Measurements from ENCODE around the gene AKR7A3. TPM values are rescaled to one million over a fixed set of nuclear protein-coding genes. Genes with fewer than 3 reads are reported as not detected.

Gene AKR7A3
- total and polyA plus RNA-seq, 10 of the 15 experiments (the other 5 are each of a cell fraction or from before 2014, with no cell fraction given) = 0.10 to 1.1 (median 0.25) TPM; not detected in 2

DNA sequence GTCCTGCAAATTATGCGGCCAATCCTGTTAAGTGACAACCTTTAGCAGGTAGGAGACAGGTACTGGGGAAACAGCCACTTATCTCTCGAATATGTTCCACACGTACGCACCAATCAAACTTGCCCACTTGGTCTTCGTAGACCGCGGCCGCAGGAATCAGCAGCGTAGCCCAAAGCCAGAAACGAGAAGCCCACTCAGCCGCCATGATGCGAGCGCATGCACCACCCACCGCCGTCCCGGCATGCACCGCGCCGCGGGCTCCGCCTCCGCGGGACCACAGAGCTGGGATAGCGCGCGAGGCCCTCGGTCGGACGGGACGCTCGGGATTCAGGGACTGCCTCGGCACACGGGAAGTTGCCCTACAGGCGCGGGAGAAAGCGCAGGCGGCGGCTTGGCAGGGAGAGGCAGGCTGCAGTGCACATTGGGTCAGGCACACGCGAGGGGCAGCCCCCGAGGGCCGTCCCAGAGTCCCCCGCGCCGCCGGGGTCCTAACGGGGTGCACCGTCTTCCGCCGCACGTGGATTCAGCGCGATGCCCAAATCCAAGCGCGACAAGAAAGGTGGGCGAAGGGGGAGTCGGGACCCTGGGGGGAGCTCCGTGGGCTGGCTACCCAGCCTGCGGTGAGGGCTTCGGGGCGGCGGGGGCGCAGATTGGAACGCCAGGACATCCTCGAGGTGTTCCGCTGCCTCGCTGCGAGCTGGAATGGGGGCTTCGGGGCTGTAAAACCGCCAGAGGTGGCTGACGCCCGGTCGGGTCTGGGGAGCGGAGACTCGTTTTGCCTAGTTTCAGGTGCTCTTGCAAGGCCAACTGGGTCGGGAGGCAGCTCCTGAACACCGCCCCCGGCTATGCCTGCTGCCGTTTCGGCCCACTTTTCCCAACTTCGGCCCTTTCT is 37.0 kb downstream of the AKR7A3 start, which contains the start of the genes EMC1 and MRTO4 (continued):
- no peak for TF ChIP-seq CEBPB (IDR thresholded peaks at IDR 0.05; ENCODE audit: borderline replicate concordance in 1 of 2, low read depth in 2 of 2, low read length in 2 of 2)
- no peak for TF ChIP-seq EZH2 (IDR thresholded peaks at IDR 0.05; ENCODE audit: borderline replicate concordance, control insufficient read depth, low read depth, low read length)
- no peak for TF ChIP-seq WRNIP1 (IDR thresholded peaks at IDR 0.05; ENCODE audit: borderline replicate concordance, low read depth, low read length)
- peak; percentile 78 for TF ChIP-seq BACH1 (IDR thresholded peaks at IDR 0.05; ENCODE audit: borderline replicate concordance)
- no peak for TF ChIP-seq BMI1 (IDR thresholded peaks at IDR 0.05; ENCODE audit: borderline replicate concordance)
- no peak for TF ChIP-seq JUND (IDR thresholded peaks at IDR 0.05; ENCODE audit: low read depth, low read length)
- TF ChIP-seq SP1 (IDR thresholded peaks at IDR 0.05; ENCODE audit: low read depth, low read length) = peak; percentile 66
- TF ChIP-seq, protein P1, sequence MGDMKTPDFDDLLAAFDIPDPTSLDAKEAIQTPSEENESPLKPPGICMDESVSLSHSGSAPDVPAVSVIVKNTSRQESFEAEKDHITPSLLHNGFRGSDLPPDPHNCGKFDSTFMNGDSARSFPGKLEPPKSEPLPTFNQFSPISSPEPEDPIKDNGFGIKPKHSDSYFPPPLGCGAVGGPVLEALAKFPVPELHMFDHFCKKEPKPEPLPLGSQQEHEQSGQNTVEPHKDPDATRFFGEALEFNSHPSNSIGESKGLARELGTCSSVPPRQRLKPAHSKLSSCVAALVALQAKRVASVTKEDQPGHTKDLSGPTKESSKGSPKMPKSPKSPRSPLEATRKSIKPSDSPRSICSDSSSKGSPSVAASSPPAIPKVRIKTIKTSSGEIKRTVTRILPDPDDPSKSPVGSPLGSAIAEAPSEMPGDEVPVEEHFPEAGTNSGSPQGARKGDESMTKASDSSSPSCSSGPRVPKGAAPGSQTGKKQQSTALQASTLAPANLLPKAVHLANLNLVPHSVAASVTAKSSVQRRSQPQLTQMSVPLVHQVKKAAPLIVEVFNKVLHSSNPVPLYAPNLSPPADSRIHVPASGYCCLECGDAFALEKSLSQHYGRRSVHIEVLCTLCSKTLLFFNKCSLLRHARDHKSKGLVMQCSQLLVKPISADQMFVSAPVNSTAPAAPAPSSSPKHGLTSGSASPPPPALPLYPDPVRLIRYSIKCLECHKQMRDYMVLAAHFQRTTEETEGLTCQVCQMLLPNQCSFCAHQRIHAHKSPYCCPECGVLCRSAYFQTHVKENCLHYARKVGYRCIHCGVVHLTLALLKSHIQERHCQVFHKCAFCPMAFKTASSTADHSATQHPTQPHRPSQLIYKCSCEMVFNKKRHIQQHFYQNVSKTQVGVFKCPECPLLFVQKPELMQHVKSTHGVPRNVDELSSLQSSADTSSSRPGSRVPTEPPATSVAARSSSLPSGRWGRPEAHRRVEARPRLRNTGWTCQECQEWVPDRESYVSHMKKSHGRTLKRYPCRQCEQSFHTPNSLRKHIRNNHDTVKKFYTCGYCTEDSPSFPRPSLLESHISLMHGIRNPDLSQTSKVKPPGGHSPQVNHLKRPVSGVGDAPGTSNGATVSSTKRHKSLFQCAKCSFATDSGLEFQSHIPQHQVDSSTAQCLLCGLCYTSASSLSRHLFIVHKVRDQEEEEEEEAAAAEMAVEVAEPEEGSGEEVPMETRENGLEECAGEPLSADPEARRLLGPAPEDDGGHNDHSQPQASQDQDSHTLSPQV (IDR thresholded peaks at IDR 0.05) = peak; percentile 96
- TF ChIP-seq POU2F2 (IDR thresholded peaks at IDR 0.05; ENCODE audit: borderline replicate concordance, low read depth, low read length) = peak; percentile 72; the same call in 1 of the 3 replicates
- no peak for TF ChIP-seq ZNF217 (IDR thresholded peaks at IDR 0.05)
- 0 out of 2 replicates have a peak, but pooled peaks have one; percentile 42 for TF ChIP-seq TCF3 (IDR thresholded peaks at IDR 0.05; ENCODE audit: borderline replicate concordance, insufficient read depth, low read depth, low read length)
- peak; percentile 94 for TF ChIP-seq MYC (IDR thresholded peaks at IDR 0.05; ENCODE audit: insufficient read depth, insufficient read length, insufficient replicate concordance, low read length, severe bottlenecking)
- peak; percentile 27; the same call in 1 of the 2 replicates for TF ChIP-seq ZBTB33 (IDR thresholded peaks at IDR 0.05)
- TF ChIP-seq YBX1 (IDR thresholded peaks at IDR 0.05) = no peak
- no peak for TF ChIP-seq JUNB (IDR thresholded peaks at IDR 0.05)
- TF ChIP-seq CHD2 (IDR thresholded peaks at IDR 0.05; ENCODE audit: borderline replicate concordance, low read depth, low read length) = 0 out of 2 replicates have a peak, but pooled peaks have one; percentile 50
- TF ChIP-seq RCOR1 (conservative IDR thresholded peaks at IDR 0.05; ENCODE audit: low read depth, low read length) = 0 out of 2 replicates have a peak, but pooled peaks have one; percentile 30
- TF ChIP-seq NFXL1 (IDR thresholded peaks at IDR 0.05; ENCODE audit: borderline replicate concordance) = no peak
- no peak for TF ChIP-seq ZNF384 (IDR thresholded peaks at IDR 0.05; ENCODE audit: borderline replicate concordance, low read depth, low read length)
- TF ChIP-seq ZBED1 (IDR thresholded peaks at IDR 0.05; ENCODE audit: borderline replicate concordance) = no peak
- no peak for TF ChIP-seq FOXM1 (IDR thresholded peaks at IDR 0.05; ENCODE audit: low read depth, low read length)
- TF ChIP-seq, protein P2, sequence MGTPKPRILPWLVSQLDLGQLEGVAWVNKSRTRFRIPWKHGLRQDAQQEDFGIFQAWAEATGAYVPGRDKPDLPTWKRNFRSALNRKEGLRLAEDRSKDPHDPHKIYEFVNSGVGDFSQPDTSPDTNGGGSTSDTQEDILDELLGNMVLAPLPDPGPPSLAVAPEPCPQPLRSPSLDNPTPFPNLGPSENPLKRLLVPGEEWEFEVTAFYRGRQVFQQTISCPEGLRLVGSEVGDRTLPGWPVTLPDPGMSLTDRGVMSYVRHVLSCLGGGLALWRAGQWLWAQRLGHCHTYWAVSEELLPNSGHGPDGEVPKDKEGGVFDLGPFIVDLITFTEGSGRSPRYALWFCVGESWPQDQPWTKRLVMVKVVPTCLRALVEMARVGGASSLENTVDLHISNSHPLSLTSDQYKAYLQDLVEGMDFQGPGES (IDR thresholded peaks at IDR 0.05) = peak; percentile 40; the same call in 1 of the 2 replicates
- peak; percentile 97 for TF ChIP-seq STAT1 (conservative IDR thresholded peaks at IDR 0.05)

All from GM12878 (cell line).